Adrenal gland (tissue), 5 donors: ENCODE measurements around the gene GDAP2.

Experiments used
- CTCF ChIP-seq, 6 experiments: fragments of 450-650 bp in 4 of 6; fragments of 200-600 bp in 2 of 6; sonication (generic) in 1 of 6; IDR thresholded peaks; 1 replicate in 5 of 6; 2 replicates in 1 of 6; pipeline versions ENCODE4 v1.5.1 to v1.8.0; 2016 to 2021; ENCODE audit warnings: antibody characterized with exemption in 6 of 6, mild to moderate bottlenecking in 2 of 6, moderate library complexity in 1 of 6
- POLR2A ChIP-seq, 2 donors: fragments of 450-650 bp; IDR thresholded peaks; one replicate each; pipeline ENCODE4 v1.6.1; 2017; ENCODE audit warnings: antibody characterized with exemption in 2 of 2, mild to moderate bottlenecking in 2 of 2, moderate library complexity in 1 of 2
- donor health status: DM: no; HTN: no; CAD: no.

- no peak for TF ChIP-seq POLR2A (IDR thresholded peaks at IDR 0.05)
- no peak for TF ChIP-seq CTCF (IDR thresholded peaks at IDR 0.05)
Measured at GRCh38 chr1:117919376-117919775, 10.0 kb downstream of the GDAP2 start.
